MM.1S (cell line): ENCODE results near the gene PTPN20.

ENCODE experiments used
- DNase-seq: peaks from one replicate; pipeline ENCODE4 v3.0.0-alpha.2; 2015
- H2AFZ ChIP-seq: fragments of 300-600 bp; sonication (generic); 2 replicates; pipeline ENCODE4 v1.6.0; 2016; ENCODE audit warnings: antibody characterized with exemption, low read length
- H3F3A ChIP-seq: fragments of 300-600 bp; sonication (generic); 2 replicates; pipeline ENCODE4 v1.6.1; 2016; ENCODE audit warnings: mild to moderate bottlenecking, antibody characterized with exemption, low read length, moderate library complexity, mixed read lengths; ENCODE audit not compliant: insufficient read depth
- H3K27ac ChIP-seq: fragments of 300-600 bp; sonication (generic); 2 replicates; pipeline ENCODE4 v1.5.1; 2016; ENCODE audit warnings: mild to moderate bottlenecking, low read length
- H3K27me3 ChIP-seq: fragments of 300-600 bp; sonication (generic); replicated peaks from 2 replicates; pipeline ENCODE4 v1.6.0; 2016; ENCODE audit warnings: low read length; ENCODE audit not compliant: insufficient read depth
- H3K36me3 ChIP-seq: fragments of 300-600 bp; sonication (generic); replicated peaks from 2 replicates; pipeline ENCODE4 v1.6.1; 2016; ENCODE audit warnings: mild to moderate bottlenecking, low read length, mixed read lengths; ENCODE audit not compliant: insufficient read depth
- H3K4me1 ChIP-seq: fragments of 300-600 bp; sonication (generic); 2 replicates; pipeline ENCODE4 v1.6.1; 2016; ENCODE audit warnings: low read length, mixed read lengths
- H3K4me2 ChIP-seq: fragments of 300-600 bp; sonication (generic); 2 replicates; pipeline ENCODE4 v1.6.0; 2016; ENCODE audit warnings: low read depth, low read length
- H3K4me3 ChIP-seq: fragments of 300-600 bp; sonication (generic); 2 replicates; pipeline ENCODE4 v1.5.1; 2016; ENCODE audit warnings: low read length, mixed read lengths
- H3K79me2 ChIP-seq: fragments of 300-600 bp; sonication (generic); 2 replicates; pipeline ENCODE4 v1.6.1; 2016; ENCODE audit warnings: mixed run types, low read length, mixed read lengths
- H3K9ac ChIP-seq: fragments of 300-600 bp; sonication (generic); 2 replicates; pipeline ENCODE4 v1.6.1; 2016; ENCODE audit warnings: low read length, mixed read lengths
- H3K9me2 ChIP-seq: fragments of 300-600 bp; sonication (generic); replicated peaks from 2 replicates; pipeline ENCODE4 v1.6.1; 2016; ENCODE audit warnings: mild to moderate bottlenecking, low read length, mixed read lengths; ENCODE audit not compliant: insufficient read depth
- H3K9me3 ChIP-seq: fragments of 300-600 bp; sonication (generic); replicated peaks from 2 replicates; pipeline ENCODE4 v1.6.1; 2016; ENCODE audit warnings: mild to moderate bottlenecking, low read length, mixed read lengths; ENCODE audit not compliant: insufficient read depth
- H4K20me1 ChIP-seq: fragments of 300-600 bp; sonication (generic); 2 replicates; pipeline ENCODE4 v1.6.1; 2016; ENCODE audit warnings: mild to moderate bottlenecking, low read length, moderate library complexity, mixed read lengths; ENCODE audit not compliant: insufficient read depth
- EZH2 ChIP-seq: fragments of 300-600 bp; sonication (generic); optimal IDR thresholded peaks from 2 replicates; pipeline ENCODE3; 2017; ENCODE audit warnings: low read depth, mild to moderate bottlenecking, antibody characterized with exemption, low read length, mixed read lengths
- EZH2phosphoT487 ChIP-seq: fragments of 300-600 bp; sonication (generic); IDR thresholded peaks from 2 replicates; pipeline ENCODE4 v1.6.1; 2018; ENCODE audit warnings: antibody characterized with exemption, low read length
- TF ChIP-seq, protein P1 (sequence below): fragments of 300-600 bp; sonication (generic); IDR thresholded peaks from 2 replicates; pipeline ENCODE4 v1.5.1; 2016; ENCODE audit warnings: antibody characterized with exemption, low read length, mixed read lengths

Gene PTPN20

DNA sequence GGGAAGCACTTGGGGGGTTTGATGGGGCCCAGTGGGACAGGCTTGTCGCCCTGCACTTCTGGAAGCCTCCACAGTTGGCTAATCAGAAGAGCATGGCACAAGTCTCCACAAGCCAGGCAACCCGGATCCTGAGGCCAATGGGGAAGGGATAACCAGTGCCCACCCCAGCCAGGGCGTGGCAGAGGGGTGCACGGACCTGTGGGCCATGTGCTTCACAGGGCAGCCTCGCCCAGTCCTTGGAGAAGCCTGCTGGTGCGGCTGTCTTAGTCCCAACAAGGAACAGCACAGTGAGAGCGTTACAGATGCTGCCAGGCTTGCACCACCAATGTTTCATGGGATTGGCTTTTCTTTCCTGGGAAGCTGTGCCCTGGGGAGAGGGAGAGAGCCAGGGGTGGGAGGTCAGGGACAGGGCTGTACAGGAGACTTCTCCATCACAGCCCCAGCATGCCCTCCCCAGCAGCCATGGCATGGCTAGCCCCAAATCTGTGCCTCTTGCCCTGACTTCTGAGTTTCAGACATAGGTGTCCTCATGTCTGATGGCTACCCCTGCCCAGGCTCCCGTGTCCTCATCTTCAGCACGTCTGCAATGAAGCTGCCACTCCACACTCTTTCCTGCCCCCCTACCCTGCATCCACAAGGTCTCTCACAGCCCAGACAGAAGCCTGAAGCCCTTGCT, 116.0 kb downstream of the PTPN20 start:
- Histone ChIP-seq H3K36me3 (no peaks in the 10 kb centered on the region), H3K4me3 (no peak overlapping the region)

GRCh38 chr10:47027784-47028260, 116.6 kb downstream of the PTPN20 start:
- no peaks in the 10 kb centered on the region for H4K20me1 ChIP-seq
- no peak overlapping the region for H3K9ac ChIP-seq
- TF ChIP-seq, protein P1, sequence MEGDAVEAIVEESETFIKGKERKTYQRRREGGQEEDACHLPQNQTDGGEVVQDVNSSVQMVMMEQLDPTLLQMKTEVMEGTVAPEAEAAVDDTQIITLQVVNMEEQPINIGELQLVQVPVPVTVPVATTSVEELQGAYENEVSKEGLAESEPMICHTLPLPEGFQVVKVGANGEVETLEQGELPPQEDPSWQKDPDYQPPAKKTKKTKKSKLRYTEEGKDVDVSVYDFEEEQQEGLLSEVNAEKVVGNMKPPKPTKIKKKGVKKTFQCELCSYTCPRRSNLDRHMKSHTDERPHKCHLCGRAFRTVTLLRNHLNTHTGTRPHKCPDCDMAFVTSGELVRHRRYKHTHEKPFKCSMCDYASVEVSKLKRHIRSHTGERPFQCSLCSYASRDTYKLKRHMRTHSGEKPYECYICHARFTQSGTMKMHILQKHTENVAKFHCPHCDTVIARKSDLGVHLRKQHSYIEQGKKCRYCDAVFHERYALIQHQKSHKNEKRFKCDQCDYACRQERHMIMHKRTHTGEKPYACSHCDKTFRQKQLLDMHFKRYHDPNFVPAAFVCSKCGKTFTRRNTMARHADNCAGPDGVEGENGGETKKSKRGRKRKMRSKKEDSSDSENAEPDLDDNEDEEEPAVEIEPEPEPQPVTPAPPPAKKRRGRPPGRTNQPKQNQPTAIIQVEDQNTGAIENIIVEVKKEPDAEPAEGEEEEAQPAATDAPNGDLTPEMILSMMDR, result no peak
- no peak for TF ChIP-seq EZH2
- no peak for TF ChIP-seq EZH2phosphoT487
- H2AFZ ChIP-seq, result no peak overlapping the region
- no peak for DNase-seq
- H3K4me3 ChIP-seq, result no peak overlapping the region
- H3K79me2 ChIP-seq, result no peaks in the 10 kb centered on the region
- no peaks in the 10 kb centered on the region for H3K36me3 ChIP-seq
- no peaks in the 10 kb centered on the region for H3F3A ChIP-seq
- H3K27me3 ChIP-seq, result no peaks in the 10 kb centered on the region
- no peaks in the 10 kb centered on the region for H3K9me3 ChIP-seq
- H3K4me2 ChIP-seq, result no peak overlapping the region
- no peaks in the 10 kb centered on the region for H3K9me2 ChIP-seq
- no peak overlapping the region for H3K27ac ChIP-seq
- no peaks in the 10 kb centered on the region for H3K4me1 ChIP-seq

More for the DNA sequence above, 116.0 kb downstream of the PTPN20 start:
- H3F3A ChIP-seq, result no peaks in the 10 kb centered on the region
- no peaks in the 10 kb centered on the region for H3K9me2 ChIP-seq
- H3K4me2 ChIP-seq, result no peak overlapping the region
- DNase-seq, result no peak
- no peaks in the 10 kb centered on the region for H4K20me1 ChIP-seq
- no peaks in the 10 kb centered on the region for H3K27me3 ChIP-seq
- H3K9me3 ChIP-seq, result no peaks in the 10 kb centered on the region
- TF ChIP-seq EZH2phosphoT487 (no peak), EZH2 (no peak)
- TF ChIP-seq, protein P1, result no peak
- H3K79me2 ChIP-seq, result no peaks in the 10 kb centered on the region
- no peaks in the 10 kb centered on the region for H3K4me1 ChIP-seq
- H2AFZ ChIP-seq, result no peak overlapping the region
- no peak overlapping the region for H3K9ac ChIP-seq
- H3K27ac ChIP-seq, result no peak overlapping the region

GRCh38 chr10:47028466-47028865, 117.2 kb downstream of the PTPN20 start:
- Histone ChIP-seq H3K4me2 (no peak overlapping the region), H3K4me1 (no peaks in the 10 kb centered on the region), H3K36me3 (no peaks in the 10 kb centered on the region), H4K20me1 (no peaks in the 10 kb centered on the region), H3K9me3 (no peaks in the 10 kb centered on the region), H3K27me3 (no peaks in the 10 kb centered on the region), H3K79me2 (no peaks in the 10 kb centered on the region), H2AFZ (no peak overlapping the region), H3K9me2 (no peaks in the 10 kb centered on the region), H3K27ac (no peak overlapping the region), H3F3A (no peaks in the 10 kb centered on the region), H3K9ac (no peak overlapping the region), H3K4me3 (no peak overlapping the region)
- TF ChIP-seq, protein P1, result no peak
- no peak for TF ChIP-seq EZH2
- TF ChIP-seq EZH2phosphoT487, result no peak
- DNase-seq, result no peak
